ENCODE results near the gene SGIP1.

DNA sequence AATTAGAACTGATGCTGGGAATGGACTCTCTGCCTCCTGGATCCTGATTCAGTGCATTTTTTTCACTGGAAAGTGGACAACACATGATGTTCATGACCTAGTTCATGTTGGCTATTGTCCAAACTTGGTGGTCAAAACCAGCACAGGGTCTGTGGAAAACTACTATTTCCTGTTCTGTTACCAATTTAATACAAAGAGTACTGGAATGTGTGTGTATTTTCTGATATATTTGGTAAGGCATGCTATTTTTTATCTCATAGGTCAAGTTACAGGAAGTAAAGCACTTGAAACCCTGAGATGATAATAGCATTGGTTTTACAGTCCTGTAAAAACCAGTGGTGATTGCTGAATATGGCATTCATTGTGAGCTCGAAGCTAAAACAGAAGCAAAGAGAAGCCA, 89.9 kb downstream of the SGIP1 start:
- TF ChIP-seq EZH2 (IDR thresholded peaks at IDR 0.05) (no peak), FOXP2 (optimal IDR thresholded peaks at IDR 0.05; ENCODE audit: control extremely low read depth, extremely low read length, insufficient read depth) (no peak)

All from SK-N-MC (cell line).